ENCODE measurements around the gene ST6GALNAC6. TPM values are rescaled to one million over a fixed set of nuclear protein-coding genes. Genes with fewer than 3 reads are reported as not detected.

Gene ST6GALNAC6
- total and polyA plus RNA-seq, 10 of the 15 experiments (the other 5 are each of a cell fraction or from before 2014, with no cell fraction given) = 0.40 to 27.0 (median 16.8) TPM

DNA sequence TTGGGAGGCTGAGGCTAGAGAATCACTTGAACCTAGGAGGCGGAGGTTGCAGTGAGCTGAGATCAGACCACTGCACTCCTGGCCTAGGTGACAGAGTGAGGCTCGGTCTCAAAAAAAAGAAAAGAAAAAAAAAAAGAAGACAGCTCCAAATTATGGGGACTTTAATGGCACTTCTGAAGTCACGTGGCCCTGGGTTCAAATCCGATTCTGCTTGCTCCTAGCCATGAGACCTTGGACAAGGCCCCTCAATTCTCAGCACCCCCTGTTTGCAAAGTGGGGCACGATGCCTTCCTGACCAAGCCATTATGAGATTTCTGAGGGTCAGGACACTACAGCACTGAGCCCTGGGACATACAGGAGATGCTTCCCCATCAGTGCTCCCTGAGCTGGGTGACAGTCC lies 43.9 kb downstream of the ST6GALNAC6 start:
- Histone ChIP-seq H3K9ac (ENCODE audit: control insufficient read depth, insufficient read depth, low read length) (no peak overlapping the region), H3K36me3 (ENCODE audit: control insufficient read depth in 2 of 2, insufficient read depth in 2 of 2, low read length in 1 of 2) (no peaks in the 10 kb centered on the region), H3K9me3 (replicated peaks; ENCODE audit: control insufficient read depth, insufficient read depth, low read length) (no peaks in the 10 kb centered on the region; the same call in 2 of the 3 replicates), H2AFZ (ENCODE audit: control insufficient read depth, low read depth, low read length) (no peak overlapping the region), H3K4me2 (ENCODE audit: control insufficient read depth, insufficient read depth) (no peak overlapping the region), H3K79me2 (ENCODE audit: control insufficient read depth, insufficient read depth, low read length) (peaks cover 8% of the 10 kb centered on the region), H3K4me1 (ENCODE audit: control insufficient read depth, insufficient read depth, low read length) (peaks cover 6% of the 10 kb centered on the region), H3K27me3 (replicated peaks in 1 of 2; ENCODE audit: control insufficient read depth in 2 of 2, insufficient read depth in 2 of 2, low read length in 1 of 2) (no peaks in the 10 kb centered on the region), H3K4me3 (no peak overlapping the region), H4K20me1 (ENCODE audit: control insufficient read depth, insufficient read depth) (no peaks in the 10 kb centered on the region), H3K27ac (ENCODE audit: control insufficient read depth, insufficient read depth) (no peak overlapping the region)
- WGBS (ENCODE audit: insufficient coverage, insufficient replicate concordance, low lambda C conversion rate, missing lambda C conversion rate) = 53% methylated on average over 5 of the region's 5 CpGs
- no peak for DNase-seq (ENCODE audit: low read depth, low spot score)
- FAIRE-seq = no peak
- in situ Hi-C loops (cut with MboI) (no loop called here), intact Hi-C loops (cut with micrococcal nuclease; ENCODE audit: unreplicated experiment) (no loop called here)
- ChIA-PET RAD21 (ENCODE audit: unreplicated experiment) (interaction anchor here (0.8 kb wide), 1 partner anchor 121 kb away, joined by 3 read pairs; the partner anchor contains the start of gene TOR2A), POLR2A (no interaction called here), SMC1A (ENCODE audit: uncharacterized antibody, unreplicated experiment) (interaction anchor here (1.7 to 1.9 kb wide), 2 partner anchors 10 to 121 kb away, joined by 4 to 5 read pairs; partner anchors contain the start of gene TOR2A), CTCF (interaction anchor here (1.1 to 3.7 kb wide), 4 partner anchors 9 to 121 kb away, joined by 3 to 16 read pairs (median 8); partner anchors contain the start of gene TOR2A)
- TF ChIP-seq BRCA1 (IDR thresholded peaks at IDR 0.05; ENCODE audit: low read depth, low read length) (no peak), SREBF2 (IDR thresholded peaks at IDR 0.05; ENCODE audit: low read length) (no peak), TCF7 (IDR thresholded peaks at IDR 0.05; ENCODE audit: borderline replicate concordance) (no peak), HDAC2 (IDR thresholded peaks at IDR 0.05) (no peak), CHD1 (IDR thresholded peaks at IDR 0.05; ENCODE audit: low read depth, low read length) (no peak), GABPA (IDR thresholded peaks at IDR 0.05; ENCODE audit: low read depth) (no peak), FOS (IDR thresholded peaks at IDR 0.05; ENCODE audit: borderline replicate concordance, extremely low read depth, insufficient read length) (no peak), TARDBP (IDR thresholded peaks at IDR 0.05; ENCODE audit: borderline replicate concordance) (no peak), TCF12 (IDR thresholded peaks at IDR 0.05; ENCODE audit: low read depth, low read length) (no peak), BACH1 (IDR thresholded peaks at IDR 0.05; ENCODE audit: borderline replicate concordance) (no peak), JUND (IDR thresholded peaks at IDR 0.05; ENCODE audit: low read depth, low read length) (no peak), HDGF (IDR thresholded peaks at IDR 0.05) (no peak), CHD2 (IDR thresholded peaks at IDR 0.05; ENCODE audit: borderline replicate concordance, low read depth, low read length) (no peak), EP300 (IDR thresholded peaks at IDR 0.05; ENCODE audit: borderline replicate concordance in 1 of 2, control insufficient read depth in 1 of 2, low read depth in 2 of 2, low read length in 2 of 2) (no peak), JUNB (IDR thresholded peaks at IDR 0.05) (no peak)
- TF ChIP-seq, protein P1, sequence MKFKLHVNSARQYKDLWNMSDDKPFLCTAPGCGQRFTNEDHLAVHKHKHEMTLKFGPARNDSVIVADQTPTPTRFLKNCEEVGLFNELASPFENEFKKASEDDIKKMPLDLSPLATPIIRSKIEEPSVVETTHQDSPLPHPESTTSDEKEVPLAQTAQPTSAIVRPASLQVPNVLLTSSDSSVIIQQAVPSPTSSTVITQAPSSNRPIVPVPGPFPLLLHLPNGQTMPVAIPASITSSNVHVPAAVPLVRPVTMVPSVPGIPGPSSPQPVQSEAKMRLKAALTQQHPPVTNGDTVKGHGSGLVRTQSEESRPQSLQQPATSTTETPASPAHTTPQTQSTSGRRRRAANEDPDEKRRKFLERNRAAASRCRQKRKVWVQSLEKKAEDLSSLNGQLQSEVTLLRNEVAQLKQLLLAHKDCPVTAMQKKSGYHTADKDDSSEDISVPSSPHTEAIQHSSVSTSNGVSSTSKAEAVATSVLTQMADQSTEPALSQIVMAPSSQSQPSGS (IDR thresholded peaks at IDR 0.05; ENCODE audit: low read length) = no peak
- TF ChIP-seq, protein P2, sequence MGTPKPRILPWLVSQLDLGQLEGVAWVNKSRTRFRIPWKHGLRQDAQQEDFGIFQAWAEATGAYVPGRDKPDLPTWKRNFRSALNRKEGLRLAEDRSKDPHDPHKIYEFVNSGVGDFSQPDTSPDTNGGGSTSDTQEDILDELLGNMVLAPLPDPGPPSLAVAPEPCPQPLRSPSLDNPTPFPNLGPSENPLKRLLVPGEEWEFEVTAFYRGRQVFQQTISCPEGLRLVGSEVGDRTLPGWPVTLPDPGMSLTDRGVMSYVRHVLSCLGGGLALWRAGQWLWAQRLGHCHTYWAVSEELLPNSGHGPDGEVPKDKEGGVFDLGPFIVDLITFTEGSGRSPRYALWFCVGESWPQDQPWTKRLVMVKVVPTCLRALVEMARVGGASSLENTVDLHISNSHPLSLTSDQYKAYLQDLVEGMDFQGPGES (IDR thresholded peaks at IDR 0.05) = no peak
- BruUV-seq (replicated peaks) = no TSS peak
- no peak for ATAC-seq

All from GM12878 (cell line).